Osteoblast (primary cell): Measurements from ENCODE around the gene ATG5. TPM values are rescaled to one million over a fixed set of nuclear protein-coding genes. Genes with fewer than 3 reads are reported as not detected.

Experiments used
- DNase-seq: peaks from one replicate; pipeline ENCODE4 v3.0.0; 2011; ENCODE audit warnings: low spot score, mixed read lengths; ENCODE audit not compliant: insufficient read length; ENCODE audit errors: missing footprints
- H2AFZ ChIP-seq: 2 replicates; pipeline ENCODE4 v1.6.0; 2011; ENCODE audit warnings: mild to moderate bottlenecking, low read length
- H3K27ac ChIP-seq: 2 replicates; pipeline ENCODE4 v1.5.1; 2011; ENCODE audit warnings: mild to moderate bottlenecking, low read depth, low read length, moderate library complexity
- H3K27me3 ChIP-seq: 2 replicates; pipeline ENCODE4 v1.6.0; 2012; ENCODE audit warnings: mild to moderate bottlenecking, control low read depth, inconsistent platforms, low read length, moderate library complexity; ENCODE audit not compliant: insufficient read depth
- H3K36me3 ChIP-seq: 2 replicates; pipeline ENCODE4 v1.5.1; 2011; ENCODE audit warnings: mild to moderate bottlenecking, low read length, control low read depth, moderate library complexity; ENCODE audit not compliant: insufficient read depth
- H3K4me1 ChIP-seq: 2 replicates; pipeline ENCODE4 v1.5.1; 2011; ENCODE audit warnings: mild to moderate bottlenecking, low read length, control low read depth, moderate library complexity; ENCODE audit not compliant: insufficient read depth
- H3K4me2 ChIP-seq: 2 replicates; pipeline ENCODE4 v1.6.0; 2011; ENCODE audit warnings: mild to moderate bottlenecking, low read length; ENCODE audit not compliant: insufficient read depth
- H3K4me3 ChIP-seq: fragments of 200-600 bp; sonication (generic); 3 replicates; pipeline ENCODE4 v1.5.1; 2012; ENCODE audit warnings: mild to moderate bottlenecking, low read length, inconsistent platforms; ENCODE audit not compliant: insufficient read depth
- H3K79me2 ChIP-seq: 2 replicates; pipeline ENCODE4 v1.6.0; 2012; ENCODE audit warnings: mild to moderate bottlenecking, low read length, control low read depth, inconsistent platforms; ENCODE audit not compliant: insufficient read depth
- H3K9me3 ChIP-seq: 2 replicates; pipeline ENCODE4 v1.5.1; 2011; ENCODE audit warnings: low read depth, low read length, control low read depth
- H4K20me1 ChIP-seq: 2 replicates; pipeline ENCODE4 v1.6.0; 2012; ENCODE audit warnings: mild to moderate bottlenecking, low read length, control low read depth; ENCODE audit not compliant: insufficient read depth
- CTCF ChIP-seq: IDR thresholded peaks from 2 replicates; pipeline ENCODE4 v1.5.1; 2011; ENCODE audit warnings: mild to moderate bottlenecking, low read depth, low read length, moderate library complexity; ENCODE audit errors: extremely low read depth
- total RNA-seq: library from RNA; depleted of rRNA; stranded (reverse); fragments of >200 nt; gene quantifications from 2 replicates; pipeline ENCODE4 v1.2.3, GENCODE V29; 2012

Gene ATG5
- total RNA-seq, 1 donor = 59.0 TPM

DNA sequence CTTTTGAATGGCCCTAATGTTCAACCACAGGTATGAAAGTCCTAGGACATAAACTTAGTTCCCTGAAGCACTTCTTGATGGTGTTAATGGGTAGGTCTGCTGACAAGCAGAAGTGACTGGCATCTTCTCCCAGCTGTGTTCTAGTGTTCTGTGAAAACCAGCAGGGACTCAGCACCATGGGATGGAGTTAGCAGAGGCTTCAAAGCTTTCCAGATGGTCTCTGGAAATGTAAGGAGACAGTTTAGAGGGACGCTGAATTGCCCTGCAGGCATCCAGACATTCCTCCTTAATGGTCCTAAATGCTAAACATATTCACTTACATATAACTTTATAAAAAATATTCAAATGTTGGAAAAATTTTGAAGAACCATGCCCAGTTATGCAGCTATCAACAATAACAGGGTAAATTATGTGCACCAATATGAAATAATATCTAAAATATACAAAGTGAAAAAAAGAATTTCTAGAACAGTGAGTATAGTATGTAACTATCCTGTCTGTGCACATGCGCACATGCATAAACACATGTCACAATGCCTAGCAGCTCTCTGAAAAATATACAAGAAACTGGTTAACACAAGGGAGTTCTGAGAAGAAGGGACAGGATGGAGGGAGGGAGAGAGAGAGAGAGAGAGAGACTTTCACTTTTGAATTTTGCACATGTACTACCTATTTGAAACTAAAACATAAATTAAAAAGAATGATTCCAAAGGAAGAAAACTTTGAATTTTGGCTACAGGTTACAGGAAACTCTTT lies 152.3 kb downstream of the ATG5 start:
- Histone ChIP-seq H4K20me1 (no peaks in the 10 kb centered on the region), H3K27me3 (no peaks in the 10 kb centered on the region), H3K4me2 (no peak overlapping the region), H3K79me2 (no peaks in the 10 kb centered on the region), H3K36me3 (no peaks in the 10 kb centered on the region), H3K9me3 (no peaks in the 10 kb centered on the region), H3K4me1 (no peaks in the 10 kb centered on the region), H3K27ac (no peak overlapping the region), H2AFZ (no peak overlapping the region), H3K4me3 (no peak overlapping the region)
- peak; percentile 22 for DNase-seq
- no peak for TF ChIP-seq CTCF

- H3K4me2 ChIP-seq = no peak overlapping the region
- H4K20me1 ChIP-seq = no peaks in the 10 kb centered on the region
- no peak overlapping the region for H2AFZ ChIP-seq
- no peaks in the 10 kb centered on the region for H3K4me1 ChIP-seq
- H3K27ac ChIP-seq = no peak overlapping the region
- H3K27me3 ChIP-seq = no peaks in the 10 kb centered on the region
- H3K36me3 ChIP-seq = no peaks in the 10 kb centered on the region
- H3K4me3 ChIP-seq = no peak overlapping the region
- no peak for TF ChIP-seq CTCF
- no peak for DNase-seq
- H3K9me3 ChIP-seq = no peaks in the 10 kb centered on the region
- no peaks in the 10 kb centered on the region for H3K79me2 ChIP-seq
These were observed 155.3 kb downstream of the ATG5 start for GRCh38 chr6:106170030-106170791.

GRCh38 chr6:106169517-106169916 lies 156.0 kb downstream of the ATG5 start:
- TF ChIP-seq CTCF = no peak
- no peaks in the 10 kb centered on the region for H4K20me1 ChIP-seq
- no peaks in the 10 kb centered on the region for H3K9me3 ChIP-seq
- H2AFZ ChIP-seq = no peak overlapping the region
- no peaks in the 10 kb centered on the region for H3K79me2 ChIP-seq
- peaks cover 6% of the 10 kb centered on the region for H3K4me1 ChIP-seq
- no peaks in the 10 kb centered on the region for H3K36me3 ChIP-seq
- H3K4me3 ChIP-seq = no peak overlapping the region
- no peak overlapping the region for H3K4me2 ChIP-seq
- H3K27me3 ChIP-seq = no peaks in the 10 kb centered on the region
- no peak for DNase-seq
- H3K27ac ChIP-seq = no peak overlapping the region
